Measurements from ENCODE around the gene DEFB124.
"Not testable (repeated sequence)": the region's sequence is repeated elsewhere in the genome, so short reads cannot be mapped to it uniquely, and the experiment has no call there.

DNA sequence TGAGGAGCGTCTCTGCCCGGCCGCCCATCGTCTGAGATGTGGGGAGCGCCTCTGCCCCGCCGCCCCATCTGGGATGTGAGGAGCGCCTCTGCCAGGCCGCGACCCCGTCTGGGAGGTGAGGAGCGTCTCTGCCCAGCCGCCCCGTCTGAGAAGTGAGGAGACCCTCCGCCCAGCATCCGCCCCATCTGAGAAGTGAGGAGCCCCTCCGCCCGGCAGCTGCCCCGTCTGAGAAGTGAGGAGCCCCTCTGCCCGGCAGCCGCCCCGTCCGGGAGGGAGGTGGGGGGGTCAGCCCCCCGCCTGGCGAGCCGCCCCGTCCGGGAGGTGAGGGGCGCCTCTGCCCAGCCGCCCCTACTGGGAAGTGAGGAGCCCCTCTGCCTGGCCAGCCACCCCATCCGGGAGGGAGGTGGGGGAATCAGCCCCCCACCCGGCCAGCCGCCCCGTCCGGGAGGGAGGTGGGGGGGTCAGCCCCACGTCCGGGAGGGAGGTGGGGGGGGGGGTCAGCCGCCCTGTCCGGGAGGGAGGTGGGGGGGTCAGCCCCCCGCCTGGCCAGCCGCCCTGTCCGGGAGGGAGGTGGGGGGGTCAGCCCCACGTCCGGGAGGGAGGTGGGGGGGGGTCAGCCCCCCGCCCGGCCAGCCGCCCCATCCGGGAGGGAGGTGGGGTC, 47.9 kb downstream of the DEFB124 start:
- TF ChIP-seq KAT7 (CRISPR knock-in tag; IDR thresholded peaks at IDR 0.05; ENCODE audit: borderline replicate concordance); FOXK1 (CRISPR knock-in tag; IDR thresholded peaks at IDR 0.05): not testable (repeated sequence)
- TF ChIP-seq, protein P1, sequence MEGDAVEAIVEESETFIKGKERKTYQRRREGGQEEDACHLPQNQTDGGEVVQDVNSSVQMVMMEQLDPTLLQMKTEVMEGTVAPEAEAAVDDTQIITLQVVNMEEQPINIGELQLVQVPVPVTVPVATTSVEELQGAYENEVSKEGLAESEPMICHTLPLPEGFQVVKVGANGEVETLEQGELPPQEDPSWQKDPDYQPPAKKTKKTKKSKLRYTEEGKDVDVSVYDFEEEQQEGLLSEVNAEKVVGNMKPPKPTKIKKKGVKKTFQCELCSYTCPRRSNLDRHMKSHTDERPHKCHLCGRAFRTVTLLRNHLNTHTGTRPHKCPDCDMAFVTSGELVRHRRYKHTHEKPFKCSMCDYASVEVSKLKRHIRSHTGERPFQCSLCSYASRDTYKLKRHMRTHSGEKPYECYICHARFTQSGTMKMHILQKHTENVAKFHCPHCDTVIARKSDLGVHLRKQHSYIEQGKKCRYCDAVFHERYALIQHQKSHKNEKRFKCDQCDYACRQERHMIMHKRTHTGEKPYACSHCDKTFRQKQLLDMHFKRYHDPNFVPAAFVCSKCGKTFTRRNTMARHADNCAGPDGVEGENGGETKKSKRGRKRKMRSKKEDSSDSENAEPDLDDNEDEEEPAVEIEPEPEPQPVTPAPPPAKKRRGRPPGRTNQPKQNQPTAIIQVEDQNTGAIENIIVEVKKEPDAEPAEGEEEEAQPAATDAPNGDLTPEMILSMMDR (IDR thresholded peaks at IDR 0.05), result not testable (repeated sequence)

All from WTC11 (cell line).